HUDEP-2 (cell line): ENCODE measurements around the gene KRT13.

Experiments
- DNase-seq, 76 experiments: peaks; one replicate each; lab custom pipeline; 2025; ENCODE audit not compliant: unreplicated experiment in 76 of 76; lab: John Stamatoyannopoulos, UW

The KRT13 gene

DNA sequence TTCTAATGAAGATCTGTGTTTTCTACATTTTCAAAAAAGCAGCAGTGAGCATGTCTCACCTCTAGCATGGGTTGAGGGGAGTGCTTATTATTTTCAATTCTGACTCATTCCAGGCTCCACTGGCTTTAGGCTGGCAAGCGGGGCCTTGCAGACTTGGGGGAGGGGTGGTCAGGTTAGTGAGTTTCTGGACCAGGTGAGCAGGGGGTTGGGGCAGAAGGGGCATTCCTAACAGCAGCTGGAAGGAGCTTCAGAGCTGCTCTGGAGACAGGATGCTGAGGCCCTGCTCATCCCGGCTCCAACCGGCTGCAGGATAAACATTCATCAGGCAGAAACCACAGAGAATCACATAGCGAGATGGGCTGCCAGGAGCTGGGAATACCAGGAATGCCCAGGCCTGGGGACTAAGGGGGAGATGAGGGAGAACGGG lies 33.2 kb upstream of the KRT13 start:
- no peak for DNase-seq

DNA sequence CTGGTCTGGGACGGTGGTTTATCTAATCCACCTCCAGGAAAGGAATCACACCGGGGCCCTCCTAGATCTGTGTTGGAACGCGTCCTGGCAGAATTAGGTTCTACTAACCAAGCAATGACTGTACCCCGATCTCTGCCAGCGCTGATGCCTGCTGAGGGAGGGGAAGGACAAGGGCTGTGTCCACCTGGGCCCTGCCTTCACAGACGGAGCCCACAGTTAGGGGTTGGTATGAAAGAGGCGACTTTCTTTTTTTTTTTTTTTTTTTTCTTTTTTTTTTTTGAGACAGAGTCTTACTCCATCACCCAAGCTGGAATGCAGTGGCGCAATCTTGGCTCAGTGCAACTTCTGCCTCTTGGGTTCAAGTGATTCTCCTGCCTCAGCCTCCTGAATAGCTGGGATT lies 32.6 kb upstream of the KRT13 start:
- no peak for DNase-seq

DNA sequence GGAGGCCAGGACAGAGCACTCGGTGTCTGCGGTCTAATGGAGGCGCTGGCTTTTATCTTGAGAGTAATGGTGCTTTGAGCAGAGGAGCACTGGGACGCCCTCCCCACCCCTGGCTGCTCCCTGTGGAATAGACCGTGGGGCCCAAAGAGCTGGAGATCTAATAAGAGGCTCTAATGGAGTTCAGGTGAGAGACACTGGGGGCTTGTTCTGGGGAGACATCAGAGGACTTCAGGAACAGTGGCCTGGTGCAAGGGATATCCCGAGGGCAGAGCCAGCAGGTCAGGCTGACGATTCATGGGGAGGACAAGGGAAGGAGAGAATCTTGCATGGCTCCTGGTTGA lies 32.2 kb upstream of the KRT13 start:
- DNase-seq = no peak

DNA sequence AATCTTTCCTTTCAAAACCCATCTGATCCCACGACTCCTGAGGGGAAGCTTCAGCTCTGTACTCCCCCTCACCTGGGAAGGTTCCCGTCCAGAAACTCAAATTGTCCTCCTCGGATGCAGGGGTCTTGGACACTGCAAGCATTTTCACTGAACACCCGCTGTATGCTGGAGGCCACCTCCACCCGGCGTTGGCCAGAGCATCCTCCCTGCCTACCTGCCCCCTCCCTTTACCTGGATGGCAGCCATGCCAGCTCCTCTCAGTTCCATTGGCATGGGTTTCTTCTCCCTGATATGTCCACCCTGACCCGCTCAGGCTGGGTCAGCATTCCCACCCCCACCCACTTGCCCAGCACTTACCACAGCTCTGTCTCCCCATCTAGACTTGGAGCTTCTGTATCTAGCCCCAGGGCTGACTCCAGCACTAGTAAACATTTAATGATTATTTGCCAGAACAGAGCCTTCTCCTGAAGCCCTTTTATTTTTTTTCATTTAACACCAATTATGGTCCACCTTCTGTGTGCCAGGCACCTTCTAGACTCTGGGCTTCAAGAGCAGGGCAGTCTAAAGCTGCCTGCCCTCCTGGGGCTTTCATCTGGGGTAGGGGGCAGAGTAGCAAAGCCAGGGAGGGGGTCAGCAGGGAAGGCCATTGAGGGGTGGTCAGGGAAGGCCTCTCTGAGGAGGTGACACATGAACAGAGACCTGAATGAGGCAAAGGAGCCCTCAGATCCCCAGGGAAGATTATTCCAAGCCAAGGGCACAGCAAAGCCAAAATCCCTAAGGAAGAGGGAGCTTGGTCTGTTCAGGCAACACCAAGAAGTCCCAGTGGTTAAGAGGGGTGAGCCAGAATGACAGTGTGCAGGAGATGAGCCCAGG lies 31.6 kb upstream of the KRT13 start:
- no peak for DNase-seq

DNA sequence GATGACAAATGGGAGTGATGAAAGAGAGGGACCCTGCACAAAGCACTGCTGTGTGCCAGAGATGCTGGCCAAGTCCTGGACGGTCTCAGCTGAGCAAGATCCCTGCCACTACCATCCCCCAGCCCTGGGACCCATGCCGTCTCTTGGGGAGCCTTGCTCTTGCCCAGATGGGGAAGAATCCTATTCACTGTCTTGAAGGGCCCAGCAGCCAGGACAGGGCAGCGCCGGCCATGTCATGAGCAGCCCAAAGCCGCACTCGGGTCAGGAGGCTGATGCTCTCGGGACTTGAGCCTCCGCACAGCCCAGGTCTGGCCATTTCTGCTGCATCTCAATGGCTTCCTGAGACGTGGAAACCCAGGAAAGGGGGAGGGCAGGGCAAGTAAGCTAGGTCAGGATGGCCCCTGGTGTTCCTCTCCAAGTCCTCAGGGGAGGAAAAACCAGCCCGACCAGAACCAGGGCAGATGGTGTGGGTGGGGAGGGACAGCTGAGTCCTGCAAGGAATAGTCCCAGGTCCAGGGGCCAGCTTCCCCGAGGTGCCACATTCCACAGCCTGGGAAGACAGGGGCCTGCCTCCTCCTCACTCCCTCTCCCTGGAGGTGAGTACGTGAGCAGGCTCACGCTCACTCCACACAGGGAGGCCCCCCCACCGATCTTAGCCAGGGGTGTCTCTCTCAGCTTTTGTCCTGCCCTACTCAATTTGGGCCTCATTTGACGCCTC lies 30.5 kb upstream of the KRT13 start:
- DNase-seq = no peak

DNA sequence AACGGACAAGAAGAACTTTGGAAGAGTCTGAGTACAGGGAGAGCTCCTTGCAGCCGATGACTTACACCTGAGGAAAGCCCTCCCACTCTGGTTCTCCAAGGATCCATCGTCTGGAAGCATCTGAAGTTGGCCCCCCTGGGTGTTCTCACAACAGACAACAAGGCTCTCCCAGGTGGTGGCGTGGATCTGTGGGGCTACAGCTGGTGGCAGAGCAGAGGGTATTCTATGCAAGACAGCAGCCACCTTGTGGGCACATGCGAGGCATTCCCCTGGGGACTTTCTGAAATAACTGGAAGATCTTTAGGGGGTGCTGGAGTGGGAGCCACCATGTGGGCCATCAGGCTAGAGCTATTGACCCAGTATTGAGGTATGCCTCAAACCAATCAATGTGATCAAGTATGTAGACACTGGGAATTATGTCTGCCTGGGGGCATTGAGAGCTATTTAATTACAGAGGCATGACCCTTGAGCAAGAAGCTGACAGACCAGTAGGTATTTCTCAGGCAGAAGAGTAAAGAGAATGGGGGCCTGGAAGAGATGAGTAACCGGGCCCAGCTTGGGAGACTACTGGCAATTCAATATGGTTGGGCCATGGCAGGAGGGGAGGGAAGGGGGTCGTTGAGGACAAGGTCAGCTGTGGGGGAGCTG lies 29.6 kb upstream of the KRT13 start:
- peak in 3 of 76 experiments; percentile 12 to 18 (median 14) for DNase-seq

DNA sequence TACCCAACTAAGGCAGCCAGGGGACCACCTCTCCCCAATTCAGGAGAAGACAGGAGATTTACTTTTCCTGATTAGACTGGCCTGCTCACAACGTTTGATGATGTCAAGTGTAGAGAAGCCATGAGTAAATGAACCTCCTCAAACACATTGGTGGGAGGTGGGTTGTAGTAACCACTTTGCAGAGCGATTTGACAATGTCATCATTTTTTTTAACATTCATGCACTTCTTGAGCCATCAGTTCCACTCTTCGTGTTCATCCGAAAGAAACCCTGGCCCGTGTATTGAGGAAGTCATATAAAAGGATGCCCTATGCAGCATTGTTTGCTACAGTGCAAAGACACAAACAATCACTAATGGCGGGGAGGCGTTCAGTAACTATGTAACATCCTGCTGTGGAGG lies 28.2 kb upstream of the KRT13 start:
- DNase-seq = no peak

DNA sequence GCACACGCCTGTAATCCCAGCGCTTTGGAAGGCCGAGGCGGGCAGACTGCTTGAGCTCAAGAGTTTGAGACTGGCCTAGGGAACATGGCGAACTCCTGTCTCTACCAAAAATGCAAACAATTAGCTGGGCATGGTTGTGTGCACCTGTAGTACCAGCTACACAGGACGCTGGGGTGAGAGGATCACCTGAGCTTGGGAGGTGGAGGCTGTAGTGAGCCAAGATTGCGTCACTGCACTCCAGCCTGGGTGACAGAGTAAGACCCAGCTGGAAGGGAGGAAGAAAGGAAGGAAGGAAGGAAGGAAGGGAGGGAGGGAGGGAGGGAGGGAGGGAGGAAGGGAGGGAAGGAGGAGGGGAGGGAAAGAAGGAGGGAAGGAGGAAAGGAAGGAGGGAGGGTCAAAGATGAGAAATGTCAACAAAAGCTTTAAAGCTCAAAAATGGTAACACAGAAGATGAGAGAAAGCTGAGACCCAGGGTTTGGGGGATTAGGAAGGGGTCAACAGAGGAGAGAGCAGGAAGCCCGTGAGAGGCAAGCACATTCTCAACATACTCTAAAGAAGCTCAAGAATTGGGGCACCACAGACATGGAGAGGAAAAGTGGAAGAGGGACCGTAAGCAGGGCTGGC lies 27.6 kb upstream of the KRT13 start:
- no peak for DNase-seq

DNA sequence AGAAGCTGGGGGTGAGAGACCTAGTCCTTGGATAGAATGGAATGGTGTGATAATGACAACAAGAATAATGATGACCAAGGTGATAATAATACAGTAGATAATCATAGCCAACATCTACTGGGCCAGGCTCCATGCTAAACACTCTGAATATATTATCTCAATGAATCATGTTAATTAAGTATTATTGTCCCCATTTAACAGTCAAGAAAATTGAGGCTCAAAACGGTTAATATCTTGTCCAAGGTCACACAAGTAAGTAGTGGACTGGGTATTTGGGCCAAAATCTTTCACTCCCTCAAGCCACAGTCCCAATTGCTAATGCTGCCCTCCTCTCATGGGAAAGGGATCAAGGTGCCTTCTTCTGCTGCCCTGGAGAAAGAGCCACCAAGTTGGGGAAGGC lies 26.6 kb upstream of the KRT13 start:
- DNase-seq = no peak

DNA sequence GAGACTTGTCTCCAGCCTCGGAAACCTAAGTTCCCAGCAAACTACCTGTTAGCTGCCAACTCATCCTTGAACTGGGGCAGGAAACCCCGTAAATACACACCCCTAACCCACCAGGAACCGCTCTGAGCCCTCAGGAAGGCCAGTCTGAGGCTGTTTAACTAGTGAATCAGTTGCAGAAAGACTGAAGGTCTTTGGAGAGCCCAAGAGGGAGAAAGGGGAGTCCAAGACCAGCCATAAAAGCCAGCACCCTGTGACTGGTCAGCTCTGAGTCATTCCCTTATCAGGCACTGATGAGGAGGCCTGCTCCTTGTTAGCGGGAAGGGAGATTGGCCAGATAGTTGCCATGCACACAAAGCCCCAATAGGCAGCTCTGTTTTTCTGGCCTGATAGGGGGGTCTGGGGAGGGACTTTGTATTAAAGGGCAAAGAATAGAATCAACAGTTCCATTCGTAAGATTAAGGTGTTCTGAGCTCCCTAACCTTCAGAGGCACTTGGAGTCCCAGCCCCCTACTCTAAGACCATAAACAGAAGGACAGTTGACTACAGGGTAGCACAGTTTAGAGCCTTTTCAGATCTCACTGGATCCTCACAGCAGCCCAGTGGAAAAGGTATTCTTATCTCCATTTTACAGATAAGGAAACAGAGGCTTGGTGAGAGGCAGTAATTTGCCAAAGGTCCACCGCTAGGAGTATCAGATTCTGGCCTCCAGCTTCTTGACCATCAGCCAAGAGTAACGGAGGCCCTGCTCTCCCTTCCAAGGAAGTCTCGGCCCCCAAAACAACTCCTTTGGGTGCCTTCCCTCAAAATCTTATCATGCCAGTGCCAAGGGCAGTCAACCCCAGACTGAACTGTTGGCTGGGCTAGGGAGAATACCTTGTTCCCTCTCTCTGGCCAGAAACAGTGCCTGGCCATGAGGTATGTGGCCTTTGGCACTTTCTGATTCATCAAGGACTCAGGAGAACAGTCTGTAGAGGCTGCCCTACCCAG lies 24.9 kb upstream of the KRT13 start:
- peak in 71 of 76 experiments; percentile 11 to 93 (median 70) for DNase-seq

DNA sequence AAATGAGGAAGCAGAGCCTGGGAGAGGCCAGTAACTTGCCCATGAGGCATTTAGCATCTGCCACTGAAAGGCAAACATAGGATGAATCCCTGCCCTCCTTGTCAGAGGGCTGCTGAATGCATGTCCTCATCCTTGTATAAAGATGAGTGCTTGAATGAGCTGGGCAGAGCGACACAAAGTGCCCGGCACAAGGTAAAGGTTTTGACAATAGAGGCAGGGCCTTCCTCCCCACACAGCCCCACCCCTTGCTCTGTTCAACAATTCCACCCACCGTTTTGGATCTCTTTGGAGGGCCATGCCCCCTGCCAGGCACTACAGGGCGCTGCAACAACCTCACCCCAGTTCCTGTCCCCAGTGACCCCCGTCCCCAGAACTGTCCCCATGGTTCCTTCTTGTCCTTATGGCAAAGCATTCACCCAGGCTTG lies 24.1 kb upstream of the KRT13 start:
- peak in 12 of 76 experiments; percentile 11 to 34 (median 14) for DNase-seq

DNA sequence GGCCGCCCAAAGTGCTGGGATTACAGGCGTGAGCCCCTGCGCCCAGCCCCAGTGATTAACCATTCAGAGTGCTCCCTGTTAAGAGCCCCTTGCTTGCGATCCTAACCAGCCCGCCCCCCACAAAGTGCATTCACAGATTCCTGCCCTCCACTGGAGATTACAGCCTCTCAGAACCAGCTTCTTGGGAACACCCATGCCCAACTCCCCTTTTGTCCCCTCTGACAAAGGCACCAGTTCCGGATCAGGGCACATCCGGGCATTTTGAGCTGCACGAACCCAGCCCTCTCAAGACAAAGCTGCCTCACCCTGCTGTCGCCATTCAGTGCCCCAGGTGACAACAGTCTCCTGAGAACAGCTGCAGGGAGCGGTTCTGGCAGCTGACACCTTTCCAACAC lies 23.5 kb upstream of the KRT13 start:
- DNase-seq = no peak

DNA sequence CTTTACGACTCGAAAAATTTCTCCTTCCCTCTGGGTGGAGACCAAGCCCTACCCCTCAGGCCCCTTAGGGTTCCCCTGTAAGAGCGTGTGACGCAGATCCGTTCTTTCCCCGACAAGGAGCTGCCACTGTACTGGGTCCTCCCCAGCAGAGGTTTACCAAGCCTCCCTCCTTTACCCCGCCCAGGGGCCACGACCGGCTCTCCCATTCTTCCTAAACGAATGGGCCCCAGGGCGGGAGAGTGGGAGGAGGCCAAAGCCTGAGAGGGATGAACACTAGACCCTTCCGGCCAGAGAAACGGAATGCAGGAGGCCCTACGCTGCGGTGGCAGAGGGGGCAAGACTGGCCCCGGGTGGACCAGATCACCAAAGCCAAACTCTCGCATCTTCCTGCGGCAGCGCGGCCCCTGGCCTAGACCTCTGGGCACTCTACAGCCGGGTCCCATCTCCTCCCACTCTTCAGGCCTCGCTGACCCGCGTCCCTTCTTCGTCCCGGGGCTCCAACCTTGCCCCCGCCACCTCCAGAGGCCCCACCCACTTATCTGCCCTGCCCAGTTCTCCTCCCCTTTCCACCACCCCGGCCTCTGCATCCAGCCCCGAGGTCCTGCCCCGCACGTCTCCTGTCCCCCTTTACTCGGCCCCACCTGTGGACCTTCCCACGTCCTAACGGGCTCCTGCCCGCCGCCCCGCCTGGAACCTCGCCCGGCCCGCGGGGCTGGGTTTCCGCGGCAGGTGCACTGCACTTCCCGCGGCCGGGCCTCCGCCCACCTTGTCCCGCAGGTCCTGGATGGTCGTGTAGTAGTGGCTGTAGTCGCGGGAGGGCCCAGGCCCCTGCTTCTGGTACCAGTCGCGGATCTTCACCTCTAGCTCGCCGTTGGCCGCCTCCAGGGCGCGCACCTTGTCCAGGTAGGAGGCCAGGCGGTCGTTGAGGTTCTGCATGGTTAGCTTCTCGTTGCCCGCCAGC lies 21.9 kb upstream of the KRT13 start:
- peak in 8 of 76 experiments; percentile 8 to 45 (median 18) for DNase-seq

DNA sequence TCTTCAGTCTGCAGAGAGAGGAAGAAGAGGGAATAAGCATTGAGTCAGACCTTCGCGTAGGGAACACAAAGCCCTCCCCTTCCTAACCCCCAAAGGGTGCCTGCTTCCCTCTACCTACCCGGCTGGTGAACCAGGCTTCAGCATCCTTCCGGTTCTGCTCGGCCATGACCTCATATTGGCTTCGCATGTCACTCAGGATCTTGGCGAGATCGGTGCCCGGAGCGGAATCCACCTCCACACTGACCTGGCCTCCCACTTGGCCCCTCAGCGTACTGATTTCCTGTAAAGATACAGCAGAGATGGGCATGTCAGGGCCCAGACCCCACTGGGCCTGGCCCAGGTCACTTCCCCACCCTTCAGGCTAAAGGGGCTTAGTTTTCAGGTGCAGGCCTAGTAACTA lies 18.8 kb upstream of the KRT13 start:
- no peak for DNase-seq

DNA sequence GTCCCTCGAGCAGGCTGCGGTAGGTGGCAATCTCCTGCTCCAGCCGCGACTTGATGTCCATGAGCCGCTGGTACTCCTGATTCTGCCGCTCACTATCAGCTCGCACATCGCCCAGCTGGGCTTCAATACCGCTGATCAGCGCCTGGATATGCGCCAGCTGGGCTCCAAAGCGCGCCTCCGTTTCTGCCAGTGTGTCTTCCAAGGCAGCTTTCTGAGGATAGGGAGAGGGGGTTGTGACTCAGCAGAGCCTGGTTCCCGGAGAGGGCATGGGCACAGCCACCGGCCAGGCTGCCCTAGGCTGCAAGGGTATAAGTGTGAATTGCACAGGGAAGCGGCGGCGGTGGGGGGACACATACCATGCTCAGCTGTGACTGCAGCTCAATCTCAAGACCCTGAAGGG lies 18.4 kb upstream of the KRT13 start:
- peak in 18 of 76 experiments; percentile 13 to 55 (median 38) for DNase-seq

DNA sequence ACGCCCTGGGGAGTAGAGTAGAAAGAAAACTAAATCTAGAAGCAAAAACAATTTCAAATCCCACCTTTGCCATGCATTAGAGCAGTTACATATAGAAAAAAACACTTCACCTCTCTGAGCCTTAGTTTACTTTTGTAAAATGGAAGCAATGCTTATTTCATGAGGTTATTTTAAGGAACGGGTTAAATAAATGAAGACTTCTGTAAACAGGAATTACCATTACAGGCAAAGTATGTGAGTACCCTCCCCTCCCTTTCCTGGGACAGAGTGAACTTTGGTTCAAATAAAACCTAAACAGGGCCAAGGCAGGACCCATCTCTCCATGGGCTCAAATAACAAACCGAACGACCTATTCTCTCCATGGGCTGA lies 17.8 kb upstream of the KRT13 start:
- DNase-seq = no peak

DNA sequence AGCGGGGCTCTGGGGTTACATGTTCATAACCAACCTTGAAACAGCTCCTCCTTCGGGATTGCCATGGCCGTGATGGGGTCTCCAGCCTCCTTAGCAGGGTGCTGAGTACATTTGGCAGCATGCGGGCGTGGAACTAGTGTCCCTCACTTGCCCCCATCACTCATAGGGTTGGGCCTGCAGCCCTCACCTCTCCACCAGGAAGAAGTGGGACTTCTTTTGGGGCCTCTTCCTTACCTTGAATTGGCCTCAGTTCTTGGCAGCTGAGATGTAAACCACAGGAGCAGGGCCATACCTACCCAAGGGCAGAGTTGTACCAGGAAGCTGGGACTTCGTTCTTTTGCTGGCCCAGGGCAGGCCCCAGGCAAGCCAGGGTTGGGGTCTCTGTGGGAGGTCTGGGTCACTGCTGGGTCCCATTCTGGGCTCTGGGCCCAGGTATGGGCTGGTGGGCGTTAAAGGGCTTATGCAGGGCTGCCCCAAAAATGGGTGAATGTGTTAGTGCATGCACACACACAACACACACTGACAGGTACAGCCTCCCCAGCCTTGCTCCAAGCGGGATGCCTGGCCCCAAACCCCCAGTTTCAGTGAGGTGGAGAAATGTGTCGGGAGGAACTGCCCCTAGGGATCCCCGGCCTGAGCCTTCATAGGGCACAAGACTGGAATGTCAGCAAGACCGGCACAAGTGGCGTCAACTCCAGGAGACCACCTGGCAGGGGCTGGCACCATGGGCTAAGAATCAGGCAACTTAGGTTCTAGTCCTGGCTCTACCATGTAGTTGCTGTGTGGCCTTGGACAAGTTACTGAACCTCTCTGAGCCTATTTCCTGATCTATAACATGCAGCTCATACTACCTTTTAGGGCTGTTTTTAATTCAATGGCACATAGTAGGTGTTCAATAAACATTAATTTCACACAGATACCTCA lies 17.2 kb upstream of the KRT13 start:
- DNase-seq = no peak
